Kidney epithelial cell (primary cell): ENCODE results near the gene LRRC56. TPM values are rescaled to one million over a fixed set of nuclear protein-coding genes. Genes with fewer than 3 reads are reported as not detected.
A peak's percentile ranks its signal among the peaks of the same experiment; 100 is the strongest.
"Not testable (repeated sequence)": the region's sequence is repeated elsewhere in the genome, so short reads cannot be mapped to it uniquely, and the experiment has no call there.

Experiments used
- DNase-seq: peaks from one replicate; pipeline ENCODE4 v3.0.0-alpha.2; 2010; ENCODE audit warnings: low read depth
- H3K27me3 ChIP-seq: 2 replicates; pipeline ENCODE4 v1.6.0; 2011; ENCODE audit warnings: low read length; ENCODE audit not compliant: control insufficient read depth, insufficient read depth
- H3K36me3 ChIP-seq: 2 replicates; pipeline ENCODE4 v1.5.1; 2011; ENCODE audit warnings: low read length; ENCODE audit not compliant: control insufficient read depth, insufficient read depth
- H3K4me3 ChIP-seq: 2 replicates; pipeline ENCODE4 v1.5.1; 2011; ENCODE audit warnings: low read depth, mild to moderate bottlenecking, control low read depth, low read length
- CTCF ChIP-seq: IDR thresholded peaks from 2 replicates; pipeline ENCODE4 v1.5.1; 2011; ENCODE audit warnings: mild to moderate bottlenecking, moderate library complexity, low read length, control low read depth, inconsistent platforms; ENCODE audit not compliant: insufficient read depth, poor library complexity, severe bottlenecking
- total RNA-seq: library from RNA; depleted of rRNA; stranded (reverse); fragments of >200 nt; gene quantifications from 2 replicates; pipeline ENCODE4 v1.2.3, GENCODE V29; 2015

The LRRC56 gene
- total RNA-seq, 1 donor from 2014 or later: 1.6 TPM

DNA sequence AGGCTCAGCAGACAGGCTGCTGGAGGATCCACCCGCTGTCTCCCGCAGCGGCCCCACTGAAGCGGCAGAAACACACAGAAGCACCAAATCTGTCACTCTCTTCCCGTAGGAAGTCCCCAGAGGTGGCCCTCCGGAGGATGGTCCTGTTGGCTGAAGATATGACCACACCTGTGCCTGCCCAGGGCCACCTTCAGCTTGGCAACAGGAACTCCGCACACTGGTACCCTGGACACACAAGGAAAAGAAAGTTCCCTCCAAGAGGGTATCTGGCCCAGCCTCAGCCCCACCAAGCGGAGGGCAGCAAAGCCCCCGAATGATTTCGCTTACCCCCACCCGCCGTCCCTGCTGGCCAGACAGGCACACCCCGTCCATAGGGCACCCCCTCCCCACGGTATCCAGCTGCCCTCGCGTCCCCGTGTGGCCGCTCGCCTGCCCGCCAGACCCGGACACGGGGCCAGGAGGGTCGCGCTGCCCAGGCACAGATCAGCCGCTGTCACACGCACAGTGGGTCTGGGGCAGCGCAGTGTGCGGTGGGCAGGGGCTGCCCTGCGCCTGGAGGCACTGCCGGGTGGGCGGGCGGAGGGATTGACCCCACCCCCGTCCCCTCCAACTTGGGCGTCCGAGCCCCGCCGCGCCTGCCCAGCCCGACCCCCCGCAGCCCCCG, 30.4 kb downstream of the LRRC56 start:
- H3K4me3 ChIP-seq: peak overlapping the region; percentile 74
- H3K36me3 ChIP-seq: peaks cover 2% of the 10 kb centered on the region
- no peaks in the 10 kb centered on the region for H3K27me3 ChIP-seq
- DNase-seq: no peak
- no peak for TF ChIP-seq CTCF

DNA sequence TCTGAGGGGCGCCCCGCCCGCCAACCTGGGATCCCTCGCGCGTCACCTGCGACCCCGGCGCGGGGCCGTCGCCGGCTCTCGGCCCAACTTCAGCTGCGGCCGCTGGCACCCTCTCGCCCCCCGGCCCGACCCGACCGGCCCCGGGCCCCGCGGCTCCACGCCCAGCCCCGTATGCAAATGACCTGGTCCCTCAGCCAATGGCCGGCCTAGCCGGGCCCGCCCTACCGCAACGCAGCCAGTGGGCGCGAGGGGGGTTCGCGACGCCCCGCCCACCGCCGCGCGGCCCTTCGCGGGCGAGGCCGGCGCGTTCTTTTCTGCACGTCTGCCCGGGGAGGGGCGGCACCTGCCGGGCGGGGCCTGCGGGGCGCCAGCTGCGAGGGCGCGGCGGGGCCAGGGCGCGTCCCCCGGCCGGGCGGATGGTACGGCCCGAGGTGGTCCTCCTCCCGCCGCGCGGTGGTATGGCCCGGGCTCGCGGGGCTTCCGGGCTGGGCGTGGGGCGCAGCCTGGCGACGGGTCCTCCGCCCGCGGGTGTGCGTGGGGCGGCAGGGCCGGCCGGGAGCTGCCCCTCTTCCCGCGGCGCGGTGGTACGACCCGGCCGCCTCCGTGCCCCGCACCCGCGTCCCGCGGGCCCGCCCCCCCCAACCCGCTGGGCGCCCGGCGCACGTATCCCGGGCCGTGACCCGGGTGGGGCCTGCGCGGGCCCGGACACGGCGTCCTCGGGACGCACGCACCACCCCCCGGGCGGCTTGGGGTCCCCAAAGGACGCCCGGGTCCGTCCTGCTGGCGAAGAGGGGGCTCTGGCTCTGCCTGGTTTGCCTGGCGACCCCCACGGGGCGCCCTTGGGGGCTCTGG, 31.2 kb downstream of the LRRC56 start:
- H3K36me3 ChIP-seq: peaks cover 2% of the 10 kb centered on the region
- TF ChIP-seq CTCF: no peak
- DNase-seq: peak; percentile 70
- no peaks in the 10 kb centered on the region for H3K27me3 ChIP-seq
- H3K4me3 ChIP-seq: peak overlapping the region; percentile 74

DNA sequence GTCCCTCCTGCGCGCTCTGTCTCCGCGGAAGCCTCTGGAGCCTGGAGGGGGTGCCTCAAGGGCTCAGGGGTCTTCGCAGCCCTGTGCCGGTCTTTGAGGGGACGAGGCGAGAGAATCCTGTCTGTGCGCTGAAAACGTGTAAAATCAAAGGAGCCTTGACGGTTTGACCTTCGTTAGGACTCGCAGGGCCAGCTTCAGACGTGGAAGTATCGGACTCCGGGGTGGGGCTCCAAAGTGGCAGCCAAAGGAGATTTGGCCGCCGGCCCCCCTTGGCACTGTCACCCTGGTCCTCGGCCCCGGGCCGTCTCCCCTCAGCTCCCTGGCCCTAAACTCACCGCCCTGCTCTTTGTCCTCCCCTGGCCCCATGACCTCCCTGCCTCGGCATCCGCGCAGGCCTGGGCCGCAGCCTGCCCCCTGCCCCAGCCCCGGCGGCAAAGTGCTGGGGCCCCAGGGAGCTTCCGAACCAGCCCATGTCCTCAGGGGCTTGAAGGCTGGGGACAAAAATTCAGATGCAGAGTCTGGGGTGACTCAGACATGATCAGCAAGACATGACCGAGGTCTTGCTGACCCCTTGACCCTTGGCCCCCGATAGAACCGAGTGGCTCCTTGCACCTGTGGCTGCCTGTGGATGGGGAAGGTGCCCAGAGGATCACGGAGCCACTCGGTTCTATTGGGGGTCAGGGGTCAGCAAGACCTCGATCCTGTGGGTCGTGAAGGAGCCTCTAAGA, 32.0 kb downstream of the LRRC56 start:
- no peak for TF ChIP-seq CTCF
- H3K27me3 ChIP-seq: no peaks in the 10 kb centered on the region
- peak overlapping the region; percentile 44 for H3K4me3 ChIP-seq
- H3K36me3 ChIP-seq: no peaks in the 10 kb centered on the region
- DNase-seq: no peak

GRCh38 chr11:571802-572185, 34.5 kb downstream of the LRRC56 start:
- DNase-seq: no peak
- H3K36me3 ChIP-seq: no peaks in the 10 kb centered on the region
- no peak for TF ChIP-seq CTCF

DNA sequence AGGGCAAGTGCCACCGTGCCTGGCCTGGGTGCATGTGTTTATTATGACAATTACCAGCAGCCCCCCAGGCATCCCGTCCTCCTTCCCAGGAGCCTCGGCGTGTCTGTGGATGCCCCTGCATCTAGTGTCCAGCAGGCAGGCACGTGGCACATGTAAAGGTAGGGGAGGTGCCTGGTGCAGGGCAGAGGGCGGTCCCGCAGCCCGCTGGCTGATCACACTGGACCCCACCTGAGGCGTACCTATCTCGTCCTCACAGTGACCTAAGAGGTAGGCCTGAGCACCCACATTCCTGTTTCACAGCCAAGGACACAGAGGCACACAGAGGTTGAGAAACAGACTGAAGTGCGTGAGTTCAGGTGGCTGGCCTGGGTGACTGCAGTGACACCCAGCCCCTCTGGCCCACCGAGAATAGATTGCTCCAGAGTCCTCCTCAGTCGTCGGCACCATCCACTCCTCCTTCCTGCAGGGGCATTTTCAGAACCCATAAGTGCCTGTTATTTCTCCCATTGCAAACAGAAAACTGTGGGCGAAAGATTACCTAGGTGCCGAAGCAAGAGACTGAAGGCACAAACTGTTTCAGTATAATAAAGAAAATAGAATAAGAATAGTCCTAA, 35.9 kb downstream of the LRRC56 start:
- DNase-seq: no peak
- no peak for TF ChIP-seq CTCF
- H3K27me3 ChIP-seq: no peaks in the 10 kb centered on the region
- H3K36me3 ChIP-seq: no peaks in the 10 kb centered on the region
- no peak overlapping the region for H3K4me3 ChIP-seq

More at GRCh38 chr11:571802-572185, 34.5 kb downstream of the LRRC56 start:
- Histone ChIP-seq H3K27me3 (no peaks in the 10 kb centered on the region), H3K4me3 (no peak overlapping the region)

DNA sequence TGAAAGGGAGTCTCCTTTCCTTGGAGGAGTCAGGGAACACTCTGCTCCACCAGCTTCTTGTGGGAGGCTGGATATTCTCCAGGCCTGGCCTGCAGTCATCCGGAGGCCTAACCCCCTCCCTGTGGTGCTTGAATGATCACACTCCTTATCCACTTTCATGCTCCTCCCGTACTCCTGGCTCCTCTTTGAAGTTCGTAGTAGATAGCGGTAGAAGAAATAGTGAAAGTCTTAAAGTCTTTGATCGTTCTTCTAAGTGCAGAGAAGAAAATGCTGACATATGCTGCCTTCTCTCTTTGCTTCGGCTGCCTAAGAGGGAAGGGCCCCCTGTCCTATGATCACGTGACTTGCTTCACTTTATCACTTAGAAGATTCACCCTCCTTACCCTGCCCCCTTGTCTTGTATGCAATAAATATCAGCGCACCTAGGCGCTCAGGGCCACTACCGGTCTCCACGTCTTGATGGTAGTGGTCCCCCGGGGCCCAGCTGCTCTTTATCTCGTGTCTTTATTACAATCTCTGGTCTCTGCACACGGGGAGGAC, 36.8 kb downstream of the LRRC56 start:
- peak overlapping the region; percentile 71 for H3K4me3 ChIP-seq
- not testable (repeated sequence) for H3K27me3 ChIP-seq, H3K36me3 ChIP-seq, DNase-seq
